Measurements from ENCODE around the gene MLLT3. TPM values are rescaled to one million over a fixed set of nuclear protein-coding genes. Genes with fewer than 3 reads are reported as not detected.
A peak's percentile ranks its signal among the peaks of the same experiment; 100 is the strongest.

Gene MLLT3
- total RNA-seq, 1 experiment from 2014 or later, result 21.6 TPM

GRCh38 chr9:20557285-20557684 lies 65.0 kb downstream of the MLLT3 start:
- H3F3A ChIP-seq (ENCODE audit: insufficient read depth, low read depth), result peaks cover 7% of the 10 kb centered on the region
- DNase-seq, result no peak
- no peak overlapping the region for H3K27ac ChIP-seq
- no peaks in the 10 kb centered on the region for H3K9me3 ChIP-seq (ENCODE audit: insufficient read depth, low read depth)
- intact Hi-C loops (cut with micrococcal nuclease; ENCODE audit: unreplicated experiment), result no loop called here
- no peaks in the 10 kb centered on the region for H4K20me1 ChIP-seq (ENCODE audit: insufficient read depth)
- no TSS peak for BruUV-seq (replicated peaks)
- no peaks in the 10 kb centered on the region for H3K9me2 ChIP-seq (ENCODE audit: insufficient read depth)
- peaks cover 45% of the 10 kb centered on the region for H3K4me1 ChIP-seq (replicated peaks; ENCODE audit: insufficient read depth)
- ChIA-PET POLR2A (ENCODE audit: unreplicated experiment) (no interaction called here), CTCF (no interaction called here)
- H3K27me3 ChIP-seq (ENCODE audit: insufficient read depth, low read depth), result no peaks in the 10 kb centered on the region
- H3K4me3 ChIP-seq, result no peak overlapping the region
- H2AFZ ChIP-seq, result no peak overlapping the region
- TF ChIP-seq CTCF (conservative IDR thresholded peaks at IDR 0.05), result no peak
- no peak for TF ChIP-seq EZH2 (IDR thresholded peaks at IDR 0.05; ENCODE audit: low read depth)
- H3K4me2 ChIP-seq, result no peak overlapping the region
- H3K36me3 ChIP-seq (ENCODE audit: low read depth), result no peaks in the 10 kb centered on the region
- peaks cover 17% of the 10 kb centered on the region for H3K79me2 ChIP-seq (ENCODE audit: low read depth)

- Histone ChIP-seq H4K20me1 (ENCODE audit: insufficient read depth) (no peaks in the 10 kb centered on the region), H3K79me2 (ENCODE audit: low read depth) (peaks cover 29% of the 10 kb centered on the region), H3F3A (ENCODE audit: insufficient read depth, low read depth) (peaks cover 26% of the 10 kb centered on the region), H3K4me2 (peak overlapping the region; percentile 60), H3K4me1 (replicated peaks; ENCODE audit: insufficient read depth) (peaks cover 55% of the 10 kb centered on the region), H3K4me3 (no peak overlapping the region), H3K36me3 (ENCODE audit: low read depth) (no peaks in the 10 kb centered on the region), H3K9me3 (ENCODE audit: insufficient read depth, low read depth) (no peaks in the 10 kb centered on the region), H2AFZ (no peak overlapping the region), H3K9me2 (ENCODE audit: insufficient read depth) (no peaks in the 10 kb centered on the region), H3K27me3 (ENCODE audit: insufficient read depth, low read depth) (no peaks in the 10 kb centered on the region), H3K27ac (peak overlapping the region; percentile 99)
- no TSS peak for BruUV-seq (replicated peaks)
- DNase-seq, result peak in 1 of 2 experiments; percentile 40
- TF ChIP-seq CTCF (conservative IDR thresholded peaks at IDR 0.05) (no peak), EZH2 (IDR thresholded peaks at IDR 0.05; ENCODE audit: low read depth) (no peak)
- intact Hi-C loops (cut with micrococcal nuclease; ENCODE audit: unreplicated experiment), result loop anchor here (5.0 kb wide), 1 partner anchor 196 kb away; no protein-coding TSS in a partner anchor
- ChIA-PET CTCF (interaction anchor here (0.7 to 0.8 kb wide), 2 partner anchors 69 to 387 kb away, joined by 3 to 5 read pairs; partner anchors contain the start of gene MLLT3), POLR2A (ENCODE audit: unreplicated experiment) (interaction anchor here (0.5 to 0.7 kb wide), 2 partner anchors 16 to 41 kb away, joined by 3 to 4 read pairs; no protein-coding TSS in a partner anchor)
These were observed 68.6 kb downstream of the MLLT3 start for GRCh38 chr9:20553558-20554149.

GRCh38 chr9:20552874-20553557 lies 69.3 kb downstream of the MLLT3 start:
- H2AFZ ChIP-seq, result no peak overlapping the region
- intact Hi-C loops (cut with micrococcal nuclease; ENCODE audit: unreplicated experiment), result loop anchor here (5.0 kb wide), 1 partner anchor 196 kb away; no protein-coding TSS in a partner anchor
- DNase-seq, result no peak
- H3K9me3 ChIP-seq (ENCODE audit: insufficient read depth, low read depth), result no peaks in the 10 kb centered on the region
- peak overlapping the region; percentile 60 for H3K4me2 ChIP-seq
- no peaks in the 10 kb centered on the region for H3K9me2 ChIP-seq (ENCODE audit: insufficient read depth)
- no peaks in the 10 kb centered on the region for H4K20me1 ChIP-seq (ENCODE audit: insufficient read depth)
- ChIA-PET POLR2A (ENCODE audit: unreplicated experiment) (interaction anchor here (0.7 kb wide), 1 partner anchor 16 kb away, joined by 4 read pairs; no protein-coding TSS in a partner anchor), CTCF (interaction anchor here (0.7 to 0.8 kb wide), 2 partner anchors 69 to 388 kb away, joined by 3 to 5 read pairs; partner anchors contain the start of gene MLLT3)
- no peak overlapping the region for H3K4me3 ChIP-seq
- BruUV-seq (replicated peaks), result no TSS peak
- peak overlapping the region; percentile 99 for H3K27ac ChIP-seq
- no peaks in the 10 kb centered on the region for H3K36me3 ChIP-seq (ENCODE audit: low read depth)
- H3F3A ChIP-seq (ENCODE audit: insufficient read depth, low read depth), result peaks cover 26% of the 10 kb centered on the region
- H3K27me3 ChIP-seq (ENCODE audit: insufficient read depth, low read depth), result no peaks in the 10 kb centered on the region
- H3K79me2 ChIP-seq (ENCODE audit: low read depth), result peaks cover 29% of the 10 kb centered on the region
- H3K4me1 ChIP-seq (replicated peaks; ENCODE audit: insufficient read depth), result peaks cover 50% of the 10 kb centered on the region
- TF ChIP-seq EZH2 (IDR thresholded peaks at IDR 0.05; ENCODE audit: low read depth), result no peak
- TF ChIP-seq CTCF (conservative IDR thresholded peaks at IDR 0.05), result 0 out of 2 replicates have a peak, but pooled peaks have one; percentile 30
